ENCODE data around the gene CALN1.

CALN1 gene

GRCh38 chr7:72099784-72100183, 312.4 kb downstream of the CALN1 start:
- H3K4ac ChIP-seq (ENCODE audit: low read length), result no peak overlapping the region
- no peaks in the 10 kb centered on the region for H3K27me3 ChIP-seq (ENCODE audit: control insufficient read depth in 3 of 3, insufficient read depth in 3 of 3, low read depth in 1 of 3, low read length in 3 of 3)
- no peak overlapping the region for H2BK5ac ChIP-seq (ENCODE audit: low read length)
- no peak overlapping the region for H4K8ac ChIP-seq (ENCODE audit: low read depth, low read length)
- no peak overlapping the region for H3K14ac ChIP-seq (ENCODE audit: low read length)
- no peak overlapping the region for H3K4me2 ChIP-seq (ENCODE audit: insufficient read depth, low read length, poor library complexity, severe bottlenecking)
- no peaks in the 10 kb centered on the region for H3K36me3 ChIP-seq (replicated peaks in 1 of 2; ENCODE audit: control insufficient read depth in 2 of 2, insufficient read depth in 2 of 2, low read length in 2 of 2)
- no peak overlapping the region for H2BK120ac ChIP-seq (ENCODE audit: low read depth, low read length)
- no peak overlapping the region for H3K9ac ChIP-seq (ENCODE audit: low read depth, low read length, poor library complexity)
- H3K23ac ChIP-seq (ENCODE audit: low read depth, low read length, poor library complexity), result no peak overlapping the region
- no peaks in the 10 kb centered on the region for H3K79me1 ChIP-seq (ENCODE audit: low read depth, low read length)
- H2BK12ac ChIP-seq (ENCODE audit: low read length), result no peak overlapping the region
- no peak overlapping the region for H2AK5ac ChIP-seq (ENCODE audit: low read depth, low read length)
- no peaks in the 10 kb centered on the region for H3K4me1 ChIP-seq (ENCODE audit: control insufficient read depth in 2 of 2, insufficient read depth in 1 of 2, low read depth in 1 of 2, low read length in 2 of 2)
- no peak overlapping the region for H4K91ac ChIP-seq (ENCODE audit: low read depth, low read length, poor library complexity)
- DNase-seq (ENCODE audit: low spot score), result no peak
- H2BK15ac ChIP-seq (ENCODE audit: low read length), result no peak overlapping the region
- H3K27ac ChIP-seq (replicated peaks; ENCODE audit: low read length), result no peak overlapping the region
- H2AFZ ChIP-seq (ENCODE audit: low read length), result no peak overlapping the region
- no CpG with 5 or more reads among the region's 6 CpGs for WGBS, 2 donors (ENCODE audit: extremely low coverage in 2 of 2, insufficient read length in 2 of 2, insufficient replicate concordance in 1 of 2)
- H3K4me3 ChIP-seq (ENCODE audit: low read length in 2 of 2), result no peak overlapping the region
- H3K9me3 ChIP-seq (replicated peaks in 1 of 2; ENCODE audit: control insufficient read depth in 2 of 2, insufficient read depth in 1 of 2, low read depth in 1 of 2, low read length in 2 of 2), result no peaks in the 10 kb centered on the region
- no peak overlapping the region for H3K18ac ChIP-seq (ENCODE audit: low read length)

- no peak overlapping the region for H2BK120ac ChIP-seq (ENCODE audit: low read depth, low read length)
- H3K14ac ChIP-seq (ENCODE audit: low read length), result no peak overlapping the region
- H3K9me3 ChIP-seq (replicated peaks in 1 of 2; ENCODE audit: control insufficient read depth in 2 of 2, insufficient read depth in 1 of 2, low read depth in 1 of 2, low read length in 2 of 2), result no peaks in the 10 kb centered on the region
- H3K4me1 ChIP-seq (ENCODE audit: control insufficient read depth in 2 of 2, insufficient read depth in 1 of 2, low read depth in 1 of 2, low read length in 2 of 2), result no peaks in the 10 kb centered on the region
- H3K18ac ChIP-seq (ENCODE audit: low read length), result peak overlapping the region; percentile 44
- no peak overlapping the region for H3K27ac ChIP-seq (replicated peaks; ENCODE audit: low read length)
- H2AK5ac ChIP-seq (ENCODE audit: low read depth, low read length), result no peak overlapping the region
- no peak overlapping the region for H4K8ac ChIP-seq (ENCODE audit: low read depth, low read length)
- no peak for DNase-seq (ENCODE audit: low spot score)
- no peak overlapping the region for H2BK15ac ChIP-seq (ENCODE audit: low read length)
- H3K4me3 ChIP-seq (ENCODE audit: low read length in 2 of 2), result no peak overlapping the region
- H2AFZ ChIP-seq (ENCODE audit: low read length), result no peak overlapping the region
- H3K23ac ChIP-seq (ENCODE audit: low read depth, low read length, poor library complexity), result no peak overlapping the region
- H2BK5ac ChIP-seq (ENCODE audit: low read length), result no peak overlapping the region
- no peaks in the 10 kb centered on the region for H3K27me3 ChIP-seq (ENCODE audit: control insufficient read depth in 3 of 3, insufficient read depth in 3 of 3, low read depth in 1 of 3, low read length in 3 of 3)
- H3K36me3 ChIP-seq (replicated peaks in 1 of 2; ENCODE audit: control insufficient read depth in 2 of 2, insufficient read depth in 2 of 2, low read length in 2 of 2), result no peaks in the 10 kb centered on the region
- H2BK12ac ChIP-seq (ENCODE audit: low read length), result peak overlapping the region; percentile 6
- no peak overlapping the region for H4K91ac ChIP-seq (ENCODE audit: low read depth, low read length, poor library complexity)
- no peak overlapping the region for H3K9ac ChIP-seq (ENCODE audit: low read depth, low read length, poor library complexity)
- no peak overlapping the region for H3K4ac ChIP-seq (ENCODE audit: low read length)
- H3K4me2 ChIP-seq (ENCODE audit: insufficient read depth, low read length, poor library complexity, severe bottlenecking), result no peak overlapping the region
- WGBS, 2 donors (ENCODE audit: extremely low coverage in 2 of 2, insufficient read length in 2 of 2, insufficient replicate concordance in 1 of 2), result no CpG with 5 or more reads among the region's 16 CpGs
- H3K79me1 ChIP-seq (ENCODE audit: low read depth, low read length), result no peaks in the 10 kb centered on the region
Measured at GRCh38 chr7:72098807-72099580, 313.1 kb downstream of the CALN1 start.

GRCh38 chr7:72097226-72097625, 314.9 kb downstream of the CALN1 start:
- Histone ChIP-seq H4K8ac (ENCODE audit: low read depth, low read length) (no peak overlapping the region), H4K91ac (ENCODE audit: low read depth, low read length, poor library complexity) (no peak overlapping the region), H3K4me1 (ENCODE audit: control insufficient read depth in 2 of 2, insufficient read depth in 1 of 2, low read depth in 1 of 2, low read length in 2 of 2) (no peaks in the 10 kb centered on the region), H2BK12ac (ENCODE audit: low read length) (no peak overlapping the region), H3K36me3 (replicated peaks in 1 of 2; ENCODE audit: control insufficient read depth in 2 of 2, insufficient read depth in 2 of 2, low read length in 2 of 2) (no peaks in the 10 kb centered on the region), H2BK120ac (ENCODE audit: low read depth, low read length) (no peak overlapping the region), H3K14ac (ENCODE audit: low read length) (no peak overlapping the region), H2AFZ (ENCODE audit: low read length) (no peak overlapping the region), H3K9ac (ENCODE audit: low read depth, low read length, poor library complexity) (no peak overlapping the region), H3K9me3 (replicated peaks in 1 of 2; ENCODE audit: control insufficient read depth in 2 of 2, insufficient read depth in 1 of 2, low read depth in 1 of 2, low read length in 2 of 2) (no peaks in the 10 kb centered on the region), H3K18ac (ENCODE audit: low read length) (no peak overlapping the region), H3K27ac (replicated peaks; ENCODE audit: low read length) (no peak overlapping the region), H3K79me1 (ENCODE audit: low read depth, low read length) (no peaks in the 10 kb centered on the region), H2AK5ac (ENCODE audit: low read depth, low read length) (no peak overlapping the region), H2BK15ac (ENCODE audit: low read length) (no peak overlapping the region), H3K27me3 (ENCODE audit: control insufficient read depth in 3 of 3, insufficient read depth in 3 of 3, low read depth in 1 of 3, low read length in 3 of 3) (no peaks in the 10 kb centered on the region), H3K23ac (ENCODE audit: low read depth, low read length, poor library complexity) (no peak overlapping the region), H3K4ac (ENCODE audit: low read length) (no peak overlapping the region), H3K4me2 (ENCODE audit: insufficient read depth, low read length, poor library complexity, severe bottlenecking) (no peak overlapping the region), H2BK5ac (ENCODE audit: low read length) (no peak overlapping the region), H3K4me3 (ENCODE audit: low read length in 2 of 2) (no peak overlapping the region)
- WGBS, 2 donors (ENCODE audit: extremely low coverage in 2 of 2, insufficient read length in 2 of 2, insufficient replicate concordance in 1 of 2), result no CpG with 5 or more reads among the region's 3 CpGs
- DNase-seq (ENCODE audit: low spot score), result no peak

- H3K4me1 ChIP-seq (ENCODE audit: control insufficient read depth in 2 of 2, insufficient read depth in 1 of 2, low read depth in 1 of 2, low read length in 2 of 2), result no peaks in the 10 kb centered on the region
- H3K9ac ChIP-seq (ENCODE audit: low read depth, low read length, poor library complexity), result no peak overlapping the region
- no peak overlapping the region for H3K4me2 ChIP-seq (ENCODE audit: insufficient read depth, low read length, poor library complexity, severe bottlenecking)
- no peak overlapping the region for H3K14ac ChIP-seq (ENCODE audit: low read length)
- H2BK5ac ChIP-seq (ENCODE audit: low read length), result no peak overlapping the region
- no peak overlapping the region for H3K4me3 ChIP-seq (ENCODE audit: low read length in 2 of 2)
- no peaks in the 10 kb centered on the region for H3K27me3 ChIP-seq (ENCODE audit: control insufficient read depth in 3 of 3, insufficient read depth in 3 of 3, low read depth in 1 of 3, low read length in 3 of 3)
- H3K18ac ChIP-seq (ENCODE audit: low read length), result no peak overlapping the region
- no peak overlapping the region for H4K8ac ChIP-seq (ENCODE audit: low read depth, low read length)
- H4K91ac ChIP-seq (ENCODE audit: low read depth, low read length, poor library complexity), result no peak overlapping the region
- no peak overlapping the region for H3K27ac ChIP-seq (replicated peaks; ENCODE audit: low read length)
- H2AK5ac ChIP-seq (ENCODE audit: low read depth, low read length), result no peak overlapping the region
- H2BK120ac ChIP-seq (ENCODE audit: low read depth, low read length), result no peak overlapping the region
- H3K9me3 ChIP-seq (replicated peaks in 1 of 2; ENCODE audit: control insufficient read depth in 2 of 2, insufficient read depth in 1 of 2, low read depth in 1 of 2, low read length in 2 of 2), result peaks cover 0 to 1% of the 10 kb centered on the region in 2 donors
- no peak overlapping the region for H3K4ac ChIP-seq (ENCODE audit: low read length)
- no peaks in the 10 kb centered on the region for H3K36me3 ChIP-seq (replicated peaks in 1 of 2; ENCODE audit: control insufficient read depth in 2 of 2, insufficient read depth in 2 of 2, low read length in 2 of 2)
- H2BK12ac ChIP-seq (ENCODE audit: low read length), result no peak overlapping the region
- H2AFZ ChIP-seq (ENCODE audit: low read length), result no peak overlapping the region
- H2BK15ac ChIP-seq (ENCODE audit: low read length), result no peak overlapping the region
- no CpG with 5 or more reads among the region's 5 CpGs for WGBS, 2 donors (ENCODE audit: extremely low coverage in 2 of 2, insufficient read length in 2 of 2, insufficient replicate concordance in 1 of 2)
- no peak for DNase-seq (ENCODE audit: low spot score)
- no peaks in the 10 kb centered on the region for H3K79me1 ChIP-seq (ENCODE audit: low read depth, low read length)
- H3K23ac ChIP-seq (ENCODE audit: low read depth, low read length, poor library complexity), result no peak overlapping the region
Measured at GRCh38 chr7:72092769-72093168, 319.4 kb downstream of the CALN1 start.
